BLaER1 treated with 17β-estradiol and CSF1 and Interleukin-3, amounts not matched to agents 10 nM and 100 nM (cell line): ENCODE data around the gene NGFR.

Source experiments
- H3K27ac ChIP-seq, 11 experiments: shearing (Covaris generic); formaldehyde crosslinking; 2 replicates each; pipeline ENCODE4 v1.8.1; 2022
- H3K27me3 ChIP-seq, 11 experiments: shearing (Covaris generic); formaldehyde crosslinking; 2 replicates each; pipeline ENCODE4 v1.8.1; 2022
- H3K36me3 ChIP-seq, 11 experiments: shearing (Covaris generic); formaldehyde crosslinking; 2 replicates each; pipeline ENCODE4 v1.8.1; 2022
- H3K4me1 ChIP-seq, 10 experiments: shearing (Covaris generic); formaldehyde crosslinking; 2 replicates each; pipeline ENCODE4 v1.8.1; 2022
- H3K4me2 ChIP-seq, 11 experiments: shearing (Covaris generic); formaldehyde crosslinking; 2 replicates each; pipeline ENCODE4 v1.8.1; 2022
- H3K4me3 ChIP-seq, 10 experiments: shearing (Covaris generic); formaldehyde crosslinking; 2 replicates each; pipeline ENCODE4 v1.8.1; 2022
- H3K9ac ChIP-seq, 11 experiments: shearing (Covaris generic); formaldehyde crosslinking; 2 replicates each; pipeline ENCODE4 v1.8.1; 2022
- H3K9me3 ChIP-seq, 11 experiments: shearing (Covaris generic); formaldehyde crosslinking; replicated peaks in 1 of 11; 2 replicates each; pipeline ENCODE4 v1.8.1; 2022
- H4K20me1 ChIP-seq, 11 experiments: shearing (Covaris generic); formaldehyde crosslinking; 2 replicates each; pipeline ENCODE4 v1.8.1; 2022
- Cebpa-rat ChIP-seq, 11 experiments: shearing (Covaris generic); IDR thresholded peaks; 2 replicates each; pipeline ENCODE4 v1.8.1; 2022

The NGFR gene

DNA sequence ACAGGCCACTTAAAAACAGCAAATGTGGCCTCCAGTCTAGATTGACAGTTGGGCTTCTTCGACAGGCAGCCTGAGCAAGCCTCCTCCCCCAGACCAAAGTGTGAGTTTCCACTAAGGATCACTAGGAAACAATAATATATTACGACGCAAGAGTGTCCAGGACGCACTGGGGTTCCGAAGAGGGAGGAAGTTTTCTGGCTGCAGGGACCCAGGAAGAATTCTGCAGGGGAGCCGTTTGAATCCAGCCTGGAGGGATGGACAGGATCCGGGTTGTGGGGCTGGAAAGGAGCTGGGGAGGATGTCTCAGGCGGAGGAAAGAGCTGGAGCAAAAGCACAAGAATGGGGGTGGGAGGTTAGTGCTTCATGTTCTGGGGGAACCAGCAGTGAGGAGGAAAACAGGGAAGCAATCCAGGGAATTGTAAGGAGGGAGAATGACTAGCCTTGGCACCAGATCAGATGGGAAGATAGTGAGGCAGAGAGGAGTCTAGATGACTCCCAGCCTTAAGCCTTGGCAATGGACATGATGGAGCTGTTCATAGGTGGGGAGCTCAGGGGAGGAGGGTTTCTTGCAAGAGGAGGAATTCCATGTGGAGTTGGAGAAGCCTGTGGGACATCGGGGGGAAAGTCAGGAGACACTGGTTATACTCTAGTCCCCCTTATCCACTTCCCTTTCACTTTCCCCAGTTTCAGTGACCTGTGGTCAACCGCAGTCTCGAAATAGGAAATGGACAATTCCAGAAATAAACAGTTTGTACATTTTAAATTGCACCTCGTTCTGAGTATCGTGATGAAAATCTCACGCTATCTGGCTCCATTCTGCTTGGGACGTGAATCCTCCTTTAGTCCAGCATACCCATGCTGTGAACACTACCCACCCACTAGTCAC is 26.6 kb downstream of the NGFR start:
- H3K9me3 ChIP-seq = no peaks in the 10 kb centered on the region
- no peaks in the 10 kb centered on the region for H3K36me3 ChIP-seq
- H3K4me3 ChIP-seq = no peak overlapping the region
- peaks cover 21 to 38% (median 28%) of the 10 kb centered on the region in 10 experiments for H3K4me1 ChIP-seq
- no peak overlapping the region for H3K27ac ChIP-seq
- H3K4me2 ChIP-seq = peak overlapping the region; percentile 2 to 68 (median 52); a peak in 19 of 22 replicates
- no peak for TF ChIP-seq Cebpa-rat (IDR thresholded peaks at IDR 0.05)
- no peak overlapping the region; a peak in 1 of 22 replicates for H3K9ac ChIP-seq
- peaks cover 0 to 4% (median 0%) of the 10 kb centered on the region in 11 experiments; a peak in 2 of 22 replicates for H4K20me1 ChIP-seq
- peaks cover 0 to 49% (median 0%) of the 10 kb centered on the region in 11 experiments; a peak in 4 of 22 replicates for H3K27me3 ChIP-seq

DNA sequence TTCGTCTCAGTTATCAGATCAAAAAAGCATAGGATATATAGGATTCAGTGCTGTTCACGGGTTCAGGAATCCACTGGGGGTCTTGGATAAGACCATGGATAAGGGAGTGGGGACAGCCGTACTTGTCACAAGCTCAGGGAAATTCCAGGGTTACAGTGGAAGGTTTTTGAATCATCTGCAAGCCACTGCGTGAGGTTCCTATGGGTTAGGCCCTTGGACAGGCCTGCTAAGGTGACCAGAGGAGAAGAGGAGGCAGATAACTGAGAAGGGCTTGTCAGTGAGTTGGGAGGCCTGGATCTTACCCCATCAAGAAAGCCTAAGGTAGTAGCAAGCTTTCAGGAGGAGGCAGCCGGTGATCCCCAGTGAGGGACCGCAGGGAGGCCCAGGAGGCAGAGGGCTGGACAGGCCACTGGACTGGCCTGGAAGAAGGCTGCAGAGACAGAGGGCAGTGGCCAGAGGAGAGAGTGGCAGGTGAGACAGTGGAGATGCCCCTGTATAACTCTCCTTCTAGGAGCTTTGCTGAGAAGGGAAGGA is 27.3 kb downstream of the NGFR start:
- no peak for TF ChIP-seq Cebpa-rat (IDR thresholded peaks at IDR 0.05)
- H3K27ac ChIP-seq = no peak overlapping the region

GRCh38 chr17:49523196-49523595 is 28.1 kb downstream of the NGFR start:
- Histone ChIP-seq H3K4me3 (no peak overlapping the region), H3K27ac (0 out of 22 replicates have a peak overlapping the region, but pooled peaks of 1 of the 11 experiments have one; percentile 32), H3K27me3 (peaks cover 0 to 54% (median 0%) of the 10 kb centered on the region in 11 experiments; a peak in 4 of 22 replicates), H4K20me1 (peaks cover 0 to 4% (median 0%) of the 10 kb centered on the region in 11 experiments; a peak in 2 of 22 replicates), H3K4me1 (peaks cover 21 to 38% (median 28%) of the 10 kb centered on the region in 10 experiments), H3K9me3 (no peaks in the 10 kb centered on the region), H3K36me3 (no peaks in the 10 kb centered on the region), H3K4me2 (peak overlapping the region; percentile 39 to 76 (median 61); a peak in 20 of 22 replicates), H3K9ac (peak overlapping the region in 1 of 11 experiments; percentile 2; a peak in 1 of 22 replicates)
- no peak for TF ChIP-seq Cebpa-rat (IDR thresholded peaks at IDR 0.05)

More for the DNA sequence above, 27.3 kb downstream of the NGFR start:
- H4K20me1 ChIP-seq = peaks cover 0 to 4% (median 0%) of the 10 kb centered on the region in 11 experiments; a peak in 2 of 22 replicates
- H3K4me1 ChIP-seq = peaks cover 21 to 38% (median 28%) of the 10 kb centered on the region in 10 experiments
- no peak overlapping the region for H3K4me3 ChIP-seq
- peak overlapping the region; percentile 2 to 68 (median 52); a peak in 20 of 22 replicates for H3K4me2 ChIP-seq
- no peaks in the 10 kb centered on the region for H3K9me3 ChIP-seq
- peaks cover 0 to 54% (median 0%) of the 10 kb centered on the region in 11 experiments; a peak in 4 of 22 replicates for H3K27me3 ChIP-seq
- no peaks in the 10 kb centered on the region for H3K36me3 ChIP-seq
- 0 out of 22 replicates have a peak overlapping the region, but pooled peaks of 2 of the 11 experiments have one; percentile 1 to 2 for H3K9ac ChIP-seq

DNA sequence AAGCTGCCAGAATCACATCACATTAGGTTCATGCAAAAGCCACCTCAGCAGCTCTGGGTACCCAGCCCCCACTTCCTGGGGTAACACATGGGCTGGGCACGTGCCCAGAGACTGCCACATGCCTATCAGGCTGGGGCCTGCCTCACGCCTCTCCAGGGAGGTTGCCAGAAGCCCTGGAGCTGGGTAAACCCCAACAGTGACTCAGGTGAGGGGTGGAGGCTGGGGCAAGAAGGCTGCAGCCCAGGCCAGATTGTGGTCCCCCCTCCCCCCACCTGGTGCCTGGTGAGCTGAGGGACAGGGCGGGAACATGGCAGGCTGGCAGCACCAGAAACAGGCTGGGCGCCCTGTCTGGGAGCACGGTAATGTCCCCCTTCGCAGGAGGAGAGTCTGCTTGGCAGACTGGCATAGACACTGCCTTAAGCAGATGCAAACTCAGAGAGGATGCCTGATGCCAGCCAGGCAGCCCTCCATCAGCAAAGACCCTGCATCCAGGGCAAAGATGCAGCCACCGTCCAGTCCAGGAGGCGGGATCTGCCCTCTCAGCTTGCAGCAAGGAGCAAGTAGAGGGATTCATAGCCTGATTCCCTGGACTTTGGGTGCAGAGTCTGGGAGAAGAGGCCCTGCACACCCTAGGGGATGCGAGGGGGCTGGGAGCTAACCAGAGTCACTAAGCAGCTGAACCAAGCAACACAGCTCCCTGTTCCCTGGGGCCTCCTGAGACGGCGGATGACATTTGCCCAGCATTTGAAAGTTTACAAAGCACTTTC is 28.8 kb downstream of the NGFR start:
- Histone ChIP-seq H3K27me3 (peaks cover 0 to 48% (median 0%) of the 10 kb centered on the region in 11 experiments; a peak in 4 of 22 replicates), H3K9ac (peak overlapping the region in 2 of 11 experiments; percentile 2 to 29; a peak in 2 of 22 replicates)

DNA sequence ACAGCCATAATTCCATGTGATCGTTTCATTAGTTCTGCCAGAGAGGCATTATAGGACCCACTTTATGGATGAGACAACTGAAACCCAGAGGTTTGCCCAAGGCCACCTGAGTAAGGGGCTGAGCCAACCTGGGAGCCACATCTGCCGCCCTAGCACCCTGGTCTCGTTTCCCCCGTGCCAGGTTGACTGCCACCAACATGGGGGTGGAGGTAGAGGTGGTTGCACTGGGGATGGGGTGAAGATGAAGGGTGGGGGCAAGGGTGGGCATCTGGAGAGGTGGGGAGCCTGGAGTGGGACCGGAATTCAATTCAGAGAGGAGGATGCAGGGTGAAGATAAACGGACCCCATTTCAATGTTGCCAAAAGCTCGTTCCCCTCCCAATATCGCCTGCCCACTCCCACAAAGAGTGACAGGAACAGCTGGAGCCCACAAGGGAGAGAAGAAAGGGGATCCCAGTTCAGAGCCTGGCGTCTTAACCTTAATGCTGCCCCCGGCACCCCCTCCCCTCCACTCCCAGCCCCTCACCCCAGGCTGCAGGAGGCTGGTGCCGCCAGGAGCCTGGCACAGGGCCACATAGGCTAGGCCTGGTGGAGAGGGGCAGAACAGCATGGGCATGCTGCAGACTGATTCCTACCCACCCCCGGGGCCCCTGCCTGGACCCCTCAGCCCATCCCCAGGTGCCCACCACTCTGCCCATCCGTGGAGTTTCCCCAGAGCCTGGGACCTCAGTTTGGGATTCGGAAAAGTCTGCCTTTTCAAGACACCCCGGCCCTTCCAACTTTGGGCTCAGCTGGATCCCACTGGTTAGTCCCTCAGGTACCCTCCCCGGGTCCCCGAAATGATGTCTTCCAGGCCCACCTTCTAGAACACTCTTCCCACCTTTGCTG is 29.6 kb downstream of the NGFR start:
- peaks cover 21 to 36% (median 28%) of the 10 kb centered on the region in 10 experiments for H3K4me1 ChIP-seq
- peak overlapping the region in 1 of 11 experiments; percentile 29; a peak in 1 of 22 replicates for H3K9ac ChIP-seq
- H3K9me3 ChIP-seq = no peaks in the 10 kb centered on the region
- H3K27me3 ChIP-seq = peaks cover 0 to 43% (median 0%) of the 10 kb centered on the region in 11 experiments; a peak in 4 of 22 replicates
- H3K27ac ChIP-seq = 0 out of 22 replicates have a peak overlapping the region, but pooled peaks of 2 of the 11 experiments have one; percentile 18 to 32
- no peak for TF ChIP-seq Cebpa-rat (IDR thresholded peaks at IDR 0.05)
- no peak overlapping the region for H3K4me3 ChIP-seq
- no peaks in the 10 kb centered on the region for H3K36me3 ChIP-seq
- peak overlapping the region in 8 of 11 experiments; percentile 39 to 76 (median 62); a peak in 14 of 22 replicates for H3K4me2 ChIP-seq
- H4K20me1 ChIP-seq = peaks cover 0 to 4% (median 0%) of the 10 kb centered on the region in 11 experiments; a peak in 2 of 22 replicates

More for the DNA sequence above, 28.8 kb downstream of the NGFR start:
- Histone ChIP-seq H3K4me1 (peaks cover 21 to 38% (median 28%) of the 10 kb centered on the region in 10 experiments), H3K4me2 (peak overlapping the region; percentile 39 to 76 (median 58)), H4K20me1 (peaks cover 0 to 4% (median 0%) of the 10 kb centered on the region in 11 experiments; a peak in 2 of 22 replicates), H3K27ac (peak overlapping the region in 4 of 11 experiments; percentile 18 to 32 (median 25); a peak in 4 of 22 replicates), H3K9me3 (no peaks in the 10 kb centered on the region), H3K36me3 (no peaks in the 10 kb centered on the region), H3K4me3 (no peak overlapping the region)
- TF ChIP-seq Cebpa-rat (IDR thresholded peaks at IDR 0.05) = no peak

DNA sequence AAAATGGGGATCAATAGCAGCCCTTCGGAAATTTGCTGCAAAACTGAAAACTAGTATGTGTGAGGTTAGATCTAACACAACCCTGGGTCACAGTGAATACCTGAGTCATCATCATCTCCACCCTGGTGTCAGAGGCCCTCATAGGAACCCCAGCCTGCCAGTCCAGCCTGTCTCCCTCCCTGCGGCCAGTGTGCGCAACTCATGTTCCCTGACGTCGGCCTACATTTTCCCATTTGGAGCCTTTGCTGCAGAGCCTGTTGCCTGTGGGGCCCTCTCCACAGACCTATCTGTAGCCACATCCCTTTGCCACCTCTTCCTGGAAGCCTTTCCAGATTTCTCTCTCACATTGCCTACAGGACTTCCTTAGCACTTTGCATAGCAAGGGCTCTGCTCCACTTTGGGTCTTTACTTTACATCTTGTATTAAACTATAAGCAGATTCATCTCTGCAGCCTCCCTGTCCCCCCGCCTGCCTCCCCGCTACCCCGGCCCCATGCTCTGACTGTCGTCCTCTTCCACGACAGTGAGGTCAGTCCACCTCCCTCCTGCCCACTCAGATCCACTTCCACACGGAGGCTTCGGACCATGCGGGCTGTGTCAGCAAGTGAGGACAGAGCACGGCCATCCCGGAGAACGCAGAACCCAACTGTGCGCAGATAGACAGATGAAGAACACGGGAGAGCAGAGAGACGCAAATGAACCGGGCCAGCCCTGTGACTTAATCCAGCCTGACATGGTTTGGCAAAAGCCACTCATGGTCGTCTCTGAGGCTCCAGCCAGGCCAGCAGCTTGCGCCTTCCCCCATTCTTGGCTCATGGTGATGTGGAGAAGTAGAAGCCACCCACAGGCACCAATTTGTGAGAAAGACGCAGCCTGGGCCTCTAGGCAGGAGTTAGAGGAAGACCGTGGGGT is 31.0 kb downstream of the NGFR start:
- H3K9me3 ChIP-seq = no peaks in the 10 kb centered on the region
- H3K27me3 ChIP-seq = peaks cover 0 to 30% (median 0%) of the 10 kb centered on the region in 11 experiments; a peak in 4 of 22 replicates
- H3K36me3 ChIP-seq = no peaks in the 10 kb centered on the region
- peaks cover 0 to 4% (median 0%) of the 10 kb centered on the region in 11 experiments; a peak in 2 of 22 replicates for H4K20me1 ChIP-seq
- H3K9ac ChIP-seq = no peak overlapping the region
- H3K27ac ChIP-seq = no peak overlapping the region
- TF ChIP-seq Cebpa-rat (IDR thresholded peaks at IDR 0.05) = no peak
- H3K4me3 ChIP-seq = no peak overlapping the region
- no peak overlapping the region for H3K4me2 ChIP-seq
- peaks cover 21 to 33% (median 28%) of the 10 kb centered on the region in 10 experiments for H3K4me1 ChIP-seq
